ENCODE measurements around the gene FAM156A. TPM values are rescaled to one million over a fixed set of nuclear protein-coding genes. Genes with fewer than 3 reads are reported as not detected.
"Not testable (repeated sequence)": the region's sequence is repeated elsewhere in the genome, so short reads cannot be mapped to it uniquely, and the experiment has no call there.

Gene FAM156A
- polyA plus RNA-seq, 1 donor, result 37.8 TPM

DNA sequence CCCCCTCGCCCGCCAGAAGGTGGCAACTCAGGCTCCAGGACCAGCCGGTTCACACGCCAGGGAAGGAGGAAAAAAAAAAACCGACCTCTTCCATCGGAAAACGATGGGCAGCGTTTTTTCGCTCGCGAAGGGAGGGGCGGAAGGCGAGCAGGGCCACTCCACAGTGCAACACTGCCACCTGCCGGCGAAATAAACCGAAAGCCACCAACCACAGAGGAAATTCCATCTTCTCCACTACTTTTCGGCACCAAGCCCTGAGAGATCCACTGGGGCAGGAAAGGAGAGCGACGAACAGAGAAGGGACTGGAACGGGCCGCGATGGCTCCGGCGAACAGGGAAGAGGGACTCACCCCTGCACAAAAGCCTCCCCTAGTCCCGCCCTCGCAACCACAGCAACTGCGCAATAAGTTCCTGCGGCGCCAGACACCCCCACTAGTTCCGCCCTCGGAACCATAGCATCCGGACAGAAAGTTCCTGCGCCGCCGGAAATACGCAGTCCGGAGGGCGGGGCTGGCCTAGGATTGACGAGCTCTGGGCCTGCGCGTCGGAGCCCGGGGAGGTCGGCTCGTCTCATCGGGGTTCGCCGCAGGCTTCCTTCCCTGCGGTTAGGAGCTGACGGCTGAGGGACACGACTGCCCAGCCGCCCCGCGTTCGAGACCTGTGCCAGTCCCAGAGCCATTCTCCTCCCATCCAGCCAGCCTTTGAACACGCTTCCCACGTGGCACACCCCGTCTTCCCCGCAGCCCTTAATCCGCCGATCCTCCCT is 23.4 kb downstream of the FAM156A start:
- Histone ChIP-seq H3K4me3 (ENCODE audit: low read length) (peak overlapping the region; percentile 81), H3K27me3 (ENCODE audit: control insufficient read depth, insufficient read depth, low read length) (no peaks in the 10 kb centered on the region), H3K27ac (ENCODE audit: low read length) (peak overlapping the region; percentile 99), H3K4me1 (ENCODE audit: control insufficient read depth, insufficient read depth, low read length) (no peaks in the 10 kb centered on the region), H3K36me3 (ENCODE audit: control insufficient read depth, insufficient read depth, low read length) (no peaks in the 10 kb centered on the region), H3K9me3 (ENCODE audit: control insufficient read depth, low read depth, low read length) (no peaks in the 10 kb centered on the region)
- peak; percentile 93 to 96 for DNase-seq
- no CpG with 5 or more reads among the region's 61 CpGs for WGBS (ENCODE audit: insufficient coverage, low lambda C conversion rate)

DNA sequence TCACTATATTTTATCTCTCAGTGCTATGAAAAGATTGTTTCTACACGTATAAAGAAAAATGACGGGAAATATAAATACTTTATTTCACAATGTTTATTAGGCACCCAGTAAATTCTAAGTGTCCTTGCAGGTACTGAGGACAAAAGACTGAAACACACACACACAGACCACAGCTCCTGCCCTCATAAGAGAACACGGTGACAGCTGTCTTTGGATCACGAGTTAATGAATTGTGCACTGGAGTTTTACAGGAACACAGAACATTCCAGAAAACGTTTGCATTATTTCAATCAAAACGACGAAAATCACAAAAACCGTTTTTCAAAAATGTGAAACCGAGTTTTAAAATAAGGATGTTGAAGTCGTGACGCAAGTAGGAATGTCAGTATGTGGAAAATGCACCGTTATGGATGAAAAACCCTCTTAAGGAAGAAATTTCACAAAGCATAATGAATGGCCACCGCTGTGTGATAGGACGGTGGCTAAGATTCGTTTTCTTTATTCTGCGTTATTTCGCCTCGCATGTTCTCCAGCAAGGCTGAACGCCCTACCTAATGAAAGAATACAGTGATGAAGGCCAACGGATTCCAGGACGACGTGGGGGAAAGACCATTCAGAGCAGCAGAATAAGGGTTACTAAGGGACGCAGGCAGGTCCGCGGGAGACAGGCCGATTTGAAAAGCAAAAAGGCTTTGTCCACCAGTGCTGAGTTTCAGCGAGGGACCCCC is 24.2 kb downstream of the FAM156A start:
- 16% methylated on average over 5 of the region's 27 CpGs for WGBS (ENCODE audit: insufficient coverage, low lambda C conversion rate)
- no peaks in the 10 kb centered on the region for H3K9me3 ChIP-seq (ENCODE audit: control insufficient read depth, low read depth, low read length)
- no peaks in the 10 kb centered on the region for H3K4me1 ChIP-seq (ENCODE audit: control insufficient read depth, insufficient read depth, low read length)
- peak overlapping the region; percentile 99 for H3K27ac ChIP-seq (ENCODE audit: low read length)
- H3K4me3 ChIP-seq (ENCODE audit: low read length), result peak overlapping the region; percentile 81
- no peaks in the 10 kb centered on the region for H3K36me3 ChIP-seq (ENCODE audit: control insufficient read depth, insufficient read depth, low read length)
- no peaks in the 10 kb centered on the region for H3K27me3 ChIP-seq (ENCODE audit: control insufficient read depth, insufficient read depth, low read length)
- no peak for DNase-seq

DNA sequence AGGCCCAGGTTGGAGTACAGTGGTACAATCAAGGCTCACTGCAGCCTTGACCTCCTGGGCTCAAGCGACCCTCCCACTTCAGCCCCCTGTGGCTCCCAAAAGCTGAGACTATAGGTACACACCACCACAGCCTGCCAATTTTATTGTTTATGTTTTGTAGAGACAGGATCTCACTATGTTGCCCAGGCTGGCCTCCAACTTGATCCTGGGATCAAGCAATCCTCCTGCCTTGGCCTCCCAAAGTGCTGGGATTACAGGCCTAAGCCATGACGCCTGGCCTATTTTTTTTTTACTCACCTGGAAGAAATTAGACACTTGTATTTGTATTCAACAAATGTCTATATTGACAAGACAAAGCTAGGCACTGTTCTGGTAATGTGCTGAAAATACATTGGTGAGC is 25.1 kb downstream of the FAM156A start:
- no peak for DNase-seq
- Histone ChIP-seq H3K4me3 (ENCODE audit: low read length) (no peak overlapping the region), H3K27me3 (ENCODE audit: control insufficient read depth, insufficient read depth, low read length) (no peaks in the 10 kb centered on the region), H3K27ac (ENCODE audit: low read length) (no peak overlapping the region), H3K4me1 (ENCODE audit: control insufficient read depth, insufficient read depth, low read length) (no peaks in the 10 kb centered on the region), H3K9me3 (ENCODE audit: control insufficient read depth, low read depth, low read length) (no peaks in the 10 kb centered on the region), H3K36me3 (ENCODE audit: control insufficient read depth, insufficient read depth, low read length) (no peaks in the 10 kb centered on the region)
- no CpG with 5 or more reads among the region's 2 CpGs for WGBS (ENCODE audit: insufficient coverage, low lambda C conversion rate)

DNA sequence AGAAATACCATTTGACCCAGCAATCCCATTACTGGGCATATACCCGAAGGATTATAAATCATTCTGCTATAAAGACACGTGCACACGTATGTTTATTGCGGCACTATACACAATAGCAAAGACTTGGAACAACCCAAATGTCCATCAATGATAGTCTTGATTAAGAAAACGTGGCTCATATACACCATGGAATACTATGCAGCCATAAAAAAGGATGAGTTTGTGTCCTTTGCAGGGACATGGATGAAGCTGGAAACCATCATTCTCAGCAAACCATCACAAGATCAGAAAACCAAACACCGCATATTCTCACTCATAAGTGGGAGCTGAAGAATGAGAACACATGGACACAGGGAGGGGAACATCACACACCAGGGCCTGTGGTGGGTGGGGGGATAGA is 28.1 kb downstream of the FAM156A start:
- H3K4me3 ChIP-seq (ENCODE audit: low read length); H3K4me1 ChIP-seq (ENCODE audit: control insufficient read depth, insufficient read depth, low read length); H3K36me3 ChIP-seq (ENCODE audit: control insufficient read depth, insufficient read depth, low read length); H3K9me3 ChIP-seq (ENCODE audit: control insufficient read depth, low read depth, low read length); H3K27ac ChIP-seq (ENCODE audit: low read length); DNase-seq; H3K27me3 ChIP-seq (ENCODE audit: control insufficient read depth, insufficient read depth, low read length): not testable (repeated sequence)
- WGBS (ENCODE audit: insufficient coverage, low lambda C conversion rate), result no CpG with 5 or more reads among the region's 6 CpGs

DNA sequence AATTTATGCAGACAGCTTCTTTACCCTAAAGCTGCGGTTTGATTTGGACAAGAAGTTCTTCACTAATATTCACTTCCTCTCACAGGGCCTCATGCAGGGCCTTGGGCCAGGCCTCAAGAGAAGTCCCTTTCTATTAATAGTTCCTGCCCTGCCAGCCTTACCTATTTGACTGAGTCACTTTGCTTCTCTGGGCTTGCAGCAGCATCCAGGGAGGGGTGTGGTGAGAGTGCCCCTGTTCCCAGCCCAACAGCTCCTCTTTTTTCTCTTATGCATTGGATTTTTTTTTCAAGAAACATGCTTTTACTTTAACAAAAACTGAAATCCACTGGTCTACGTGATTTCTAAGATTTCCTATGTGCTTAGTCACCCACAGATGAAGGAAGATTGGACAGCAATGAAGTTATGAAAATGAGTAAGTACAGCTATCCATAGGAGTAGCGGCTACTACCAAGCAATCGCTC is 34.5 kb downstream of the FAM156A start:
- DNase-seq, result no peak
- no CpG with 5 or more reads among the region's 4 CpGs for WGBS (ENCODE audit: insufficient coverage, low lambda C conversion rate)
- H3K36me3 ChIP-seq (ENCODE audit: control insufficient read depth, insufficient read depth, low read length), result no peaks in the 10 kb centered on the region
- no peaks in the 10 kb centered on the region for H3K9me3 ChIP-seq (ENCODE audit: control insufficient read depth, low read depth, low read length)
- no peaks in the 10 kb centered on the region for H3K27me3 ChIP-seq (ENCODE audit: control insufficient read depth, insufficient read depth, low read length)
- H3K27ac ChIP-seq (ENCODE audit: low read length), result no peak overlapping the region
- no peak overlapping the region for H3K4me3 ChIP-seq (ENCODE audit: low read length)
- peaks cover 3% of the 10 kb centered on the region for H3K4me1 ChIP-seq (ENCODE audit: control insufficient read depth, insufficient read depth, low read length)

DNA sequence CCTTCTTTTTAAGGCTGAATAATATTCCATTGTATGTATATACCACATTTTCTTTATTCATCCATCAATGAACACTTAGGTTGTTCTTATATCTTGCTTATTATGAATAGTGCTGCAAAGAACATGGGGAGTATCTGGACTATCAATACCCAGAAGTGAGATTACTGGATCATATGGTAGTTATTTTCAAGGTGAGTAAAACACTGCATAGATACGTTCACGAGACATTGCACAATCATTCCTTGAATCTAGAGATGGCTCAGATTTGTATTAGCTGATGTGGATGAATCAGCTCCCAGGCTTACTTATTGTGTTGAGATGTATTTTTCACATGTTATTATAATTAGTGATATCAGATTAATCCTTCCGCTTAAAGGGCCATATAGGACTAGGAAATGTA is 43.6 kb downstream of the FAM156A start:
- not testable (repeated sequence) for DNase-seq; H3K27ac ChIP-seq (ENCODE audit: low read length); H3K27me3 ChIP-seq (ENCODE audit: control insufficient read depth, insufficient read depth, low read length); H3K4me1 ChIP-seq (ENCODE audit: control insufficient read depth, insufficient read depth, low read length); H3K36me3 ChIP-seq (ENCODE audit: control insufficient read depth, insufficient read depth, low read length); H3K4me3 ChIP-seq (ENCODE audit: low read length); H3K9me3 ChIP-seq (ENCODE audit: control insufficient read depth, low read depth, low read length)
- WGBS (ENCODE audit: insufficient coverage, low lambda C conversion rate), result no CpG with 5 or more reads among the region's 3 CpGs

DNA sequence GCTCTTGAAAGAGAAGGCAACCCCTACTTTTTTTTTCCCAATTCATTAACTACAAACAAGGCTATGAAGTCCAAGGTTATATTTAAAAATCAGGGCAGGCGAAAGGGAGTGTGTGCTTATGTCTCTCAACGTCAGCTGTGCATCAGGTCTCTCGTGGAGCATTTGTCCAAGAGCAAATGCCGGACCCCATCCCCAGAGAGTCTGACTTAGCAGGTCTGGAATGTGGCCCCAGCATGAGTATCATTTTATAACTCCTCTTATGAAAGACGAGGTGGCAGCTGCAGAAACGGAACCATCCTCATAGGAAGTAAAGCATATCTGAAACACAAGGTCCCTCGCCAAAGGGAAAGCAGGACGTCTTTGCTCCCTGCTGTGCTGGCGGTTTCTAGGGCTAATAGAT is 44.6 kb downstream of the FAM156A start:
- H3K4me3 ChIP-seq (ENCODE audit: low read length); DNase-seq; H3K27me3 ChIP-seq (ENCODE audit: control insufficient read depth, insufficient read depth, low read length); H3K4me1 ChIP-seq (ENCODE audit: control insufficient read depth, insufficient read depth, low read length); H3K9me3 ChIP-seq (ENCODE audit: control insufficient read depth, low read depth, low read length); H3K27ac ChIP-seq (ENCODE audit: low read length); H3K36me3 ChIP-seq (ENCODE audit: control insufficient read depth, insufficient read depth, low read length): not testable (repeated sequence)
- WGBS (ENCODE audit: insufficient coverage, low lambda C conversion rate), result no CpG with 5 or more reads among the region's 9 CpGs

DNA sequence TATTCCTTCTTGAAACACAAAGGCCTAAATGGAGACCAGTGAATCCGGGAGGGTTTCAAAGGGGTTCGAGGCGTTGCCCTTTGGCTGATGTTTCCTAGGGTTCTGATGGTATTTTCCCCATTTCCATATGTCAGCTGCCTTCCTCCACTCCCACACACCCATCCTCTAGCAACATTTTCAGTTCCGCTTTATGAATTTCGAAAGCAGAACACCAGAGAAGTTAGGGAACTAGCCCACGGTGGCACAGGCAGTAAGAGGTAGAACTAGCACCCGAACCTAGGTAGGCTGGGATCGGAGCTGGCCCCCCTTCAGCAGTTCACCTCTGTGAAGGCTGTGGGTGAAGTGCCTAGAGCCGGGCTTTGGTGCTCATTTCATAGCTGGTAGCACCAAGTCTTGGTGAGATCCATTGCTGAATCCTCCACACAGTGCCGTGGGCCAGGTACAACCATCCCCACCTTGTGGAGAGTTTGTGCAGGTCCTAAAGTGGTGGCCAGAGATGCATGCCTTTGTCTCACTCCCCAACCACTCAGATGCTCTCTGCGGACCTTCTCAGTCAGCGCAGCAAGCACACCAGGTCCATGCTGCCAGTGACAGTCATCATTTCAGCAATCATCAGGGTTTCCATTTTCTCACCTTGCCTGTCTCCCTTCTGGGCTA is 48.9 kb downstream of the FAM156A start:
- H3K27ac ChIP-seq (ENCODE audit: low read length); H3K27me3 ChIP-seq (ENCODE audit: control insufficient read depth, insufficient read depth, low read length); H3K36me3 ChIP-seq (ENCODE audit: control insufficient read depth, insufficient read depth, low read length); DNase-seq; H3K4me3 ChIP-seq (ENCODE audit: low read length); H3K4me1 ChIP-seq (ENCODE audit: control insufficient read depth, insufficient read depth, low read length); H3K9me3 ChIP-seq (ENCODE audit: control insufficient read depth, low read depth, low read length): not testable (repeated sequence)
- WGBS (ENCODE audit: insufficient coverage, low lambda C conversion rate), result no CpG with 5 or more reads among the region's 12 CpGs

DNA sequence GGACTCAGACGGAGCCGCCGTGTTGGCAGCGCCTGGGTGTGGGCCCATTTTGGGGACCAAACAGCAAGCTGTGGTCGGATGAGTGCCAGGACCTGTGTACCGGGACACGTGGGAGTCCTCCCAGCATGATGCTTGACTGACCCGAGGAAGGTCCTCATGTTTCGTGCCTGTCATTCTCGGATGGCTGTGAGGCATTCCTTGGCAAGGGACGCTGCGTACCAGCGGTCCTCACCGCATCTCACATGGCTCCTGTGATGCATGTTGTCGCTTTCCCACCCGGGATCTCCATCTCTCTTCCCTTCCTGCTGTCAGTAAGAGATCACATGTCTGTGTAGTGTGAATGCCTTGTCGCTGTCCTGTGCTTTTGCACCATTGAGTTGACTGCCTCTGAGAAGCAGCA is 50.4 kb downstream of the FAM156A start:
- not testable (repeated sequence) for DNase-seq; H3K4me3 ChIP-seq (ENCODE audit: low read length); H3K27me3 ChIP-seq (ENCODE audit: control insufficient read depth, insufficient read depth, low read length); H3K36me3 ChIP-seq (ENCODE audit: control insufficient read depth, insufficient read depth, low read length); H3K4me1 ChIP-seq (ENCODE audit: control insufficient read depth, insufficient read depth, low read length); H3K9me3 ChIP-seq (ENCODE audit: control insufficient read depth, low read depth, low read length); H3K27ac ChIP-seq (ENCODE audit: low read length)
- no CpG with 5 or more reads among the region's 17 CpGs for WGBS (ENCODE audit: insufficient coverage, low lambda C conversion rate)

DNA sequence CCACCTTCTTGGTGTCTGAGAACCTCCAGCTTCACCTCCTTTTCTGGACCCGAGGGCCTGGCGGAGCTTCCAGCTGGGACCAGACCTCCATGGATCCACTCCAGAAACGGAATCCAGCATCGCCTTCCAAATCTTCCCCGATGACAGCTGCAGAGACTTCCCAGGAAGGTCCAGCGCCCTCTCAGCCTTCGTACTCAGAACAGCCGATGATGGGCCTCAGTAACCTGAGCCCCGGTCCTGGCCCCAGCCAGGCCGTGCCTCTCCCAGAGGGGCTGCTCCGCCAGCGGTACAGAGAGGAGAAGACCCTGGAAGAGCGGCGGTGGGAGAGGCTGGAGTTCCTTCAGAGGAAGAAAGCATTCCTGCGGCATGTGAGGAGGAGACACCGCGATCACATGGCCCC is 51.2 kb downstream of the FAM156A start:
- H3K27ac ChIP-seq (ENCODE audit: low read length); H3K9me3 ChIP-seq (ENCODE audit: control insufficient read depth, low read depth, low read length); DNase-seq; H3K36me3 ChIP-seq (ENCODE audit: control insufficient read depth, insufficient read depth, low read length); H3K27me3 ChIP-seq (ENCODE audit: control insufficient read depth, insufficient read depth, low read length); H3K4me1 ChIP-seq (ENCODE audit: control insufficient read depth, insufficient read depth, low read length); H3K4me3 ChIP-seq (ENCODE audit: low read length): not testable (repeated sequence)
- whole genome bisulfite sequencing (ENCODE audit: insufficient coverage, low lambda C conversion rate), result no CpG with 5 or more reads among the region's 17 CpGs

All from large intestine (tissue), 3 donors.